HG03060 (cell line): ENCODE results near the gene ADGRF5.

Experiments
- ATAC-seq: cut with Tn5 transposase; IDR thresholded peaks from one replicate; pipeline ENCODE4 v1.9.1; 2021; ENCODE audit warnings: low read depth, moderate number of reproducible peaks; ENCODE audit not compliant: unreplicated experiment

ADGRF5 gene, protein sequence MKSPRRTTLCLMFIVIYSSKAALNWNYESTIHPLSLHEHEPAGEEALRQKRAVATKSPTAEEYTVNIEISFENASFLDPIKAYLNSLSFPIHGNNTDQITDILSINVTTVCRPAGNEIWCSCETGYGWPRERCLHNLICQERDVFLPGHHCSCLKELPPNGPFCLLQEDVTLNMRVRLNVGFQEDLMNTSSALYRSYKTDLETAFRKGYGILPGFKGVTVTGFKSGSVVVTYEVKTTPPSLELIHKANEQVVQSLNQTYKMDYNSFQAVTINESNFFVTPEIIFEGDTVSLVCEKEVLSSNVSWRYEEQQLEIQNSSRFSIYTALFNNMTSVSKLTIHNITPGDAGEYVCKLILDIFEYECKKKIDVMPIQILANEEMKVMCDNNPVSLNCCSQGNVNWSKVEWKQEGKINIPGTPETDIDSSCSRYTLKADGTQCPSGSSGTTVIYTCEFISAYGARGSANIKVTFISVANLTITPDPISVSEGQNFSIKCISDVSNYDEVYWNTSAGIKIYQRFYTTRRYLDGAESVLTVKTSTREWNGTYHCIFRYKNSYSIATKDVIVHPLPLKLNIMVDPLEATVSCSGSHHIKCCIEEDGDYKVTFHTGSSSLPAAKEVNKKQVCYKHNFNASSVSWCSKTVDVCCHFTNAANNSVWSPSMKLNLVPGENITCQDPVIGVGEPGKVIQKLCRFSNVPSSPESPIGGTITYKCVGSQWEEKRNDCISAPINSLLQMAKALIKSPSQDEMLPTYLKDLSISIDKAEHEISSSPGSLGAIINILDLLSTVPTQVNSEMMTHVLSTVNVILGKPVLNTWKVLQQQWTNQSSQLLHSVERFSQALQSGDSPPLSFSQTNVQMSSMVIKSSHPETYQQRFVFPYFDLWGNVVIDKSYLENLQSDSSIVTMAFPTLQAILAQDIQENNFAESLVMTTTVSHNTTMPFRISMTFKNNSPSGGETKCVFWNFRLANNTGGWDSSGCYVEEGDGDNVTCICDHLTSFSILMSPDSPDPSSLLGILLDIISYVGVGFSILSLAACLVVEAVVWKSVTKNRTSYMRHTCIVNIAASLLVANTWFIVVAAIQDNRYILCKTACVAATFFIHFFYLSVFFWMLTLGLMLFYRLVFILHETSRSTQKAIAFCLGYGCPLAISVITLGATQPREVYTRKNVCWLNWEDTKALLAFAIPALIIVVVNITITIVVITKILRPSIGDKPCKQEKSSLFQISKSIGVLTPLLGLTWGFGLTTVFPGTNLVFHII (N-terminal part only)

DNA sequence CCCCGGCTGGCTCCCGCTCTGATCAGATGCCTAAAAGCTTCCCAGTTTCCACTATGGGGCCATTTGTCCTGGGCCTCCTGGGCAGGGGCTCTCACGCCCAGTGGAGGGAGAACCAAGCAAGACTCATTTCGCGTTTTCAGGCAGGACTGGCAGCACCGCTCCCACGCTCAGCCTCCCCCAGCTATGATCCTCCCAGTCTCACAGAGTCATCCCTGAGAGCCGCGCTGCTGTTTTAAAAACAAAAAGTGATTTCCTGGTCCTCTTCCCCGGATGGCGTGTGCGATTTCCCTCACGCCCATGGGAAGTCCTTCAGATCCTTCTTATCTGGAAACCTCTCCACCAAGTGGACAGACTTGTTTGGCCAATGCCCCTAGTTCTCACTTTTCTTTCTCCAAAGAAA, at the start of gene ADGRF5:
Gene ADGRF5, minus strand, starts transcription at position 208 of the 400 bp plus-strand sequence. CDS start 15,176 bp downstream, outside the sequence.
- ATAC-seq: no peak

DNA sequence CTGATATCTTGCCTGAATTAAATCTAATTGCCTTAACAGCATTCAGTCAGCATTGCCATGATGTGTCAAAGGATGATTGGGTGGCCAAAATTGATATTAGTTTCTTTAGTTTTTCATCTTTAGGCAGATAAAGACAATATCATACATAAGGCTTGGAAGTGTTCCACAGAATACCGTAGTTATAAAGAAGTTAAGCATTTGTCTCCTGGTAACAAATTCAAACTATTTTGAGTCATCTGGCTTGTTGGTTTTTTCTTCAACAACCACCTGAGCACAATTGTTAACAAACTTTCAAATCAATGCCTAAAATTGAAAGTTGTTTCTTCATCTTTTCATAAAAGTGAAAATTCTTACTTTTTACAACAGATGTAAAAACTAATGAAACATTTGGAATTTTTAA, 47.5 kb upstream of the ADGRF5 start:
- ATAC-seq: no peak

DNA sequence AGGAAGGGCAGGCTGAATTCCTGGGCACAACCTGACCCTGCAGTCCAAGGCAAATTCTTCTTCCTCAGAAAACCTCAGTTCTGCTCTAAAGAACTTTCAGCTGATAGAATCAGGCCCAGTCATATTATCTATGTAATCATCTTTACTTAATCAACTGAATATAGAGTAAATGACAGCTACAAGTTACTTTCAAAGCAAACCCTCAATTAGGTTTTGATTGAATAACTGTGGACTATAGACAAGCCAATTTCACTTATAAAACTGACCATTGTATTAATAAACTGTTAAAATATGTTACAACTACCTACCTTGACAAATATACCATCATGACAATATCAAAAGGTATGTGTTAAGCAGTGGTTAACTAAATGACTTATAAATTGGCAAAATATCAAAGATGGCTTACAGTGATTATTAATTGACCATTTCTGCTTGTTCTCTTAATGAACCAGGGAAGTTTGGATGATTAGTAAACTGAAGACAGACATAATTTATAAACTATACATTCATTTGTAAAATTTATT, 46.1 kb upstream of the ADGRF5 start:
- no peak for ATAC-seq

DNA sequence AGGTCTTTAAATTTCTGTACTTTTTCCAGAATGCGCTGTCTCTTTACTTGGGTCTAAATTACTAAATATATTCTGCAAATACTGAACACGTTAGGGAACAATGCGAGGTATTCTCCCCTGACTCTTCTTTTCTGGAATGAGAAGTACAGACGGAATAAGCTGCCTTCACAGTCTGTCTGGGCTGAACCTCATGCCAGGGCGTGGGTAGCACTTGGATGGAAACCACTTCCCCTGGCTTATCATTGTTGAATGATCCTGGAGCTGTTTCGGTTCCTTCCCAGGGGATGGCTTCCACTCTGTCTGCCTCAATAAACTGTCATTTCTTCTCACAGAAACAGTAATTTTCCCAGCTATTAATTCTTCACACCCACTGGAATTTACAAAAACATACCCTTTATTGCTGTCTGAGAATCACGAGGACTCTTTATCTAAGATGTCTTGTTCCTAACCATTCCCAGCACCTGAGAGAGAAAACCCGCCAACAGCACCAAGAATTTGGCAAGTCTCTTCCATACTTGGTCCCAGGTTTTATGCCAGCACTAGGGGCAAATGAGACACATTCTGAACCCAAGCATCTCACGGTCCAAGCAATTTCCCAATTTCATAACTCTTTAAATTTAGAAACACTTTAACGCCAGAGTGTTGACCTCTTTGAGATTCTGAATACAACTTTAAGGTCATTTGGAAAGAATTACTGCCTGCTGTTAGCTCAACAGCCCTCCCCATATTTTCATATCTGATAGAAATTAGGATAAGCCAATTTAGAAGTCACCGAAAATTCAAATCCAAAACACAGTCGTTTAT, 43.2 kb upstream of the ADGRF5 start:
- no peak for ATAC-seq

DNA sequence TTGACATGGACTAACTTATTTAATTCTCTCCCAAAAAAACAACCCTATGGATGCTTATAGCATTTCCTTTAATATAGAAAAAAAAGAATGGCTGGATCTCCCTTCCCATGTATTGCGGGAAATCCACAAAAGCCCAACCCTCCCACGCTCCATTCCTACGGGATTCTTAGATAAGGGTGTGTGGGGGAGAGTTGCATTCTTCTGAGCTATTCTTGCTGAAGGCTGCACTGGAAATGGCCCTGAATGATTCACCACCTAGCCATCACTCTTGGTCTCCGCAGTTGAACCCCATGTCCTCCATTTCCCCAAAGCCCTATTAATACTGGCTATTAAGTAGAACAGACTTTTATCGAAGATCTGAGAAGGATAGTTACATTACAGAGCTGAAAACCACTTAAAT, 41.9 kb upstream of the ADGRF5 start:
- ATAC-seq: no peak

DNA sequence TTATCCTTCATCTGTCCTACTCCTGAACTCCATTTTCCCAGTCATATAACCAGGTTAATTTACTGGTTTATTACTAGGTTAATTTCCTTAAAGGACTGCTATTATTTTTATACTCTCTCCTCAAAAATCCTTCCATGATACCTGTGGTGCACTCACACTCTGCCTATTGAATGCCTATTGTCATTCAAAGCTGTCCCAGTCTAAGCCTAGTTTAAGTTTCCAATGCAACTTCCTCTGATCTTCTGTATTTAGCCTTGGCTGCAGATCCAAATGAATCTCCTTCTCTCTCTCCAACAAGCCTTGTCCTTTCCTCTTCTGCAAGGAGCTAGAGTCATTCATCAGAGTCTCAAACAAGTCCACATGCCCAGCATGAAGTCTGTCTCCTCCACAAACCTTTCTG, 41.3 kb upstream of the ADGRF5 start:
- no peak for ATAC-seq

DNA sequence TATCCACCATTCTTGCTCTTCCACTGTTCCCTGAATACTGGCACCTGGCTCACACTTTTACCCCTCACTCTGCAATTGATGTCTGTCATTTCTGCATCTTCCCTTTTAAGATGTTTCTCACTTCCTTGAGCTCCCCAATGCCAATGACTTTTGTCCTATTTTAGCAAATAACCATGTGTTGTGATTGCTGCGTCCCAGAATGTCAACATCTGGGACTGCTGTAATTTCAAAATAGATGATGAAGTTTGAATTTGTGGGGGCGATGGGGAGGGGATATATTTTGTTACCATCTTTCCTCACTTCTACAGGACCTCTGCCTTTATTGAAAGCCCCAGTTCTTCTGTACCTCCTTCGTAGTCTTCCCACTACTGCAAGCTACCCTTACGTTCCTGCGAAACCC, 40.0 kb upstream of the ADGRF5 start:
- ATAC-seq: no peak

DNA sequence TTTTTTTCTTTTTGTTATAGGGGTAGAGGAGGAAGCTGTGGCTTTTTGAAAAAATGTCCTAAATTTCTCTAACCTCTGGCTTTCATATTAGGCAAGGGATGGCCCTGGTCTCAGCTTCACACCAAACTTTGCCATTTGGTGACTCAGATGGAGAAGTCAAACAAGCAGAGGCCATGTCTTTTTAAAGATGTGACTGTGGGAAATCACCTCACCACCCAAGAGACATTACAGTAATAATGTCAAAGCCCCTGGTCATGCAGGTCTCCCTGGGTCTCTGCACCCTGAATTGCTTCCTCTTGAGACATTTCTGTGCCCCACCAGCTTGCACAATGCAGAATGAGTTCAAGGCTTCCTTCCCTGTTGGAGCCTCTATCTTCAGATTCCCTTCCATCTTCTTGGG, 39.5 kb upstream of the ADGRF5 start:
- ATAC-seq: no peak

DNA sequence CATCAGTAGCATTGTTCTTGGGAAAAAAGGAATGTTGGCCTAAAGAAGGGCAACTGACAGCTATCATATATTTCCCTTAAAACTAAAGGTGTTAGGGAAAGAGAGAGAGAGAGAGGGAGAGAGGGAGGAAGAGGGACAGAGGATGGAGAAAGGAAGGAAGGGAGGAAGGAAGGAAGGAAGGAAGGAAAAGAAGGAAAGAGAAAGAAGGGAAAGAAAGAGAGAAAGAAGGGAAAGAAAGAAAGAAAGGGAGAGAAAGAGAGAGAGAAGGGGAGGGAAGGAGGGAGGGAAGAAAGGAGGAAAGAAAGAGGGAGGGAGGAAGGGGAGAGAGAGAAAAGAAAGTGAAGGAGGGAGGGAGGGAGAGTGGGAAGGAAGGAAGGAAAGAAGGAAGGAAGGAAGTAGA, 37.7 kb upstream of the ADGRF5 start:
- no peak for ATAC-seq

DNA sequence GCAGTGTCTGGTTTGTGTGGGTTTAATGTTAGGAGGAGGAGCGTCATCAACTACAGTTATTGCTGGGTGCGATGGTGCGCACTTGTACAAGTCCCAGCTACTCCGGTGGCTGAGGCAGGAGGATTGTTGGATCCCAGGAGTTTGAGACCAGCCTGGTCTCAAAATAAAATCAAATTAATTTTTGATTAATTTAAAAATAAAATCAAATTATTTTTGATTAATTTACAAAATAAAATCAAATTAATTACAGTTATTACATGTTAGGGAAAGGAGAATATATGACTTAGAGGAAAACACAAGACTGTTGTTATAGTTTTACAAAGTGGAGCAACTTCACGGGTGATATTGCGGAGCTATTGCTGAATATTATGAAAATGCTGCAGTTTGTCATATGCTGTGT, 34.7 kb upstream of the ADGRF5 start:
- ATAC-seq: no peak

DNA sequence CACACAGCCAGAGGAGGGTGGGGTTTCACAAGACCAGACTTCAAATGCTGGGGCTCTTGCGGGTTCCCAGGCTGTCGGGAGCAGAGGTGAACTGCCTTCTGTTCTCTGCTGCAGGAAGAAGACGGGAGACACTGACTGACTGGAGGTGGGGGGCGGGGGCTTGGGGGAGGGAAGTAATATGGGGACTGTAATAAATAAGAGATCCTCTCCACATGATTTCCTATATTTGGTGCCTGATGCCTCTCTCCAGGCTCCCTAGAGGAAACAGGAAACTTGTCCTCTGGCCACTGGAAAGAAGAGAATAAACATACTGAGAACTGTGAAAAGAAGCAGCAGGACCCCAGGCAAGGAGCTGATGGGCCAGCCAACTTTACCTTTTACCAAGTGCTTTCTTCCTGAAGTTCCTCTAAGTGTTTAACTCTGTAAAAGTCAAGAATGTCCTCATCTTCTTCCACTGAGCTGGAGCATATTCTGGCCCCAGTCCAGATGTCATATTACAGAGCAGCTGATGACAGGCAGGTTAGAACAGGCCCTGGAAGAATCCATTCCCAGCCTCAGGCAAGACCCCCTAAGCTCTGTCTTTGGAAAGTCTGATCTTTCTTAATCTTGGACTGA, 33.2 kb upstream of the ADGRF5 start:
- no peak for ATAC-seq

DNA sequence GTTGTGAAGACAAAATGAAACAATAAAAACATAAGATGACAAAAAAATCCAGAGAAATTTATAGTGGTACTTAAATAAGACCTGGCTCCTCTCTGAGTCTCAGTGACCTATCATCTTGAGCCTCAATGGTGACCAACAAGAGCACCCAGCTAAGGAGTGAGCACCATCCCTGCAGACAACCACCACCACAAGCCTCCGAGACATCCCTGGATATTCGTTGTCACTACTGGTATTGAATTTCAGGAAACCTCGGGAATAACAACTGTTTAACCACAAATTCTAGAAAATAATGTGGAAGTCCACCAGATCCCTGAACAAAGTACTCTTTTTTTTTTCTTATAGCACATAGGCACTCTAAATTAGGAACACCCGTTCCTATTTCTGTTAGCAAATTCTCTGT, 32.2 kb upstream of the ADGRF5 start:
- no peak for ATAC-seq

DNA sequence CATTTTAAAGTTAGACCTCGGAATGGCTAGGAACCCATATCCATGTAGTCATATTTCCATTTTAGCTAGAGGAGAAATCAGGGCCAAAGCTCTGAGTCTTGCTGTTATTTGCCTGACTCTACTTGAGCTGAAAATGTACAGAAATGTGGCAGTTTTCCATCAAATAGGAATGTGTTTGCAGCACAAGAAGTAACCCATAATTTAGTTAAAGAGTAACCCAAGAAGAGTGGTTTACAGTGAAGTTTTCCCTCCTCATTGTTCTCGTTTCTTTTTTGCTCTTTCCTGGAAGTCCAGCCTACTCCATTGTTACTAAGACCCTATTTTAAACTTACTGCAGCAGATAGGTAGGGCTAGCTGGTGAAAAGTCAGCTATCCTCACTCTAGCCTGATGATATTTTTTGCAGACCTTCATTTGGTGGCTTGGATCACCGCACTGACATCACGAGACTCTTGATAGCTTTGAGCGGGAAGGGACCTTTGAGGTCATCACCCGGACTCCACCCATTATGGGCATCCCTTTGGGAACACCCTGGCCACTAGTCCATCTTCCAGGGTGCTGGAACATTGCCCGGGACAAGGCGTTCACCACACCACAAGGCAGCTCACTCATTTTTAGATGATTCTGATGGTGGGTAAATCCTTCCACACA, 28.0 kb upstream of the ADGRF5 start:
- ATAC-seq: no peak

DNA sequence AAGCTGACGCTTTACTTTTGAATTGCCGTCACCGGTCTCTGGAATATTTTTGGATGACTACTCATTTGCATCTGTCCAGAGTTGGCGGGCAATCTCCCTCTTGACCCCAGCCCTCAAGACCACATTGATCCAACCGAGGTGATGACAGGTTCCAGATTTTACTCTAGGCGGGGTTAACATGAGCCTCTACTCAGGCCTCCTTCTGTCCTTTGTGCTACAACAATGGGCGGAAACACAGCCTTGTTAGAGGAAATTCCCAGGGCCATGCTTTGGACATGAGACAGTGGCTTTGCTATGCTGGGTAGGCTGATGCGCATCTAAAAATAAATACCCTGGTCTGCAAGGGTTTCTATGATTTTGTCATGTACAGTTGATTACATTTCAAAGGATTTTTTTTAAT, 27.0 kb upstream of the ADGRF5 start:
- no peak for ATAC-seq

DNA sequence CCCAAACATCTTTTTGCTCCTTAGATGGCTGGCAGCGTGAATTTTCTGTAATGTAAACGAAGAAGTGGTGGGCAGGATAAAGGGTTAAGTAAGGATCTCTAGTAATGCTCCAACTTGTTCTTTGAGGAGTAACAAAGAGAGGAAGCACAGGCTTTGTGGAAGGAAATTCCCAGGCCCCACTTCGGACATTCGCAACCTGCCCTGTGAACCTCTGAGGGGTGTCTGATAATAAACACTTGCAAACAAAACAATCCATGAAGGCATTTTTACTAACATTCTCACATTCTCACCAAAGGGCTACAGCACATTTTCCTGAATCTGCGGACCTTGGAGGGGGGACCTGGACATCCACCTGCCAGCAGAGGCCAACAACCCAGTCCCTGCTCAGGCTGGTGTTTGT, 25.8 kb upstream of the ADGRF5 start:
- no peak for ATAC-seq

DNA sequence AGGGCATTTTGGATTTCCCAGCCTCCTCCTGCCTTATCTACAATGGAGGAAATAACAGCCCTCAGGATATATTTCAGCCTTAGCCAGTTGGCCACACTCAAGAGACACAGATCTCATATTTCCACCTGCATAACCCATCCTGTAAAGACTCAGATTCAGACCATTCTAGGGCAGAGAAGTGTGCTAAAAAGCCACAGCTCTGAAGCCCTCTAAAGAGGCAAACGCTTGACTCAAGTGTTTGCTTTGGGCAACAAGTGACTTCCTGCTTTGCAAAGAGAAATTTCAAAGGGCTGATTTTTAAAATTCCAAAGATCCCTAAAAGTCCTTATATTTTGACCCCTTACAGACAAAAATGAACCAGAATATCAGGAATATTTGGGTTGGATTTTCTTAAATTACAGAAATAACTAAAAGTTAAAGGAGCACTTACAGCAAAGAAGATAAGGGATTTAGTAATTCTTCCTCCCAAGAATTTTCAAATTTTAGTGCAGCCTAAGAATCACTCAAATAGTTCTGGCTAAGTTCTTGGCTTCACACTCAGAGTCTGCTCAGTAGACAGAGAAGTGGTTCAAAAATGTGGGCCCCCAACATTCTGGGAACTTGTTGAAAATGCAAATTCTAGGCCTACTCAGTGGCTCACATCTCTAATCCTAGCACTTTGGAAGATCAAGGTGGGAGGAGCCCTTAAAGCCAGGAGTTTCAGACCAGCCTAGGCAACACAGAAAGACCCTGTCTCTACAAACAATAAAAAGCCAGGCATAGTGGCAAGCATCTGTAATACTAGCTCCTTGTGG, 18.9 kb upstream of the ADGRF5 start:
- no peak for ATAC-seq

DNA sequence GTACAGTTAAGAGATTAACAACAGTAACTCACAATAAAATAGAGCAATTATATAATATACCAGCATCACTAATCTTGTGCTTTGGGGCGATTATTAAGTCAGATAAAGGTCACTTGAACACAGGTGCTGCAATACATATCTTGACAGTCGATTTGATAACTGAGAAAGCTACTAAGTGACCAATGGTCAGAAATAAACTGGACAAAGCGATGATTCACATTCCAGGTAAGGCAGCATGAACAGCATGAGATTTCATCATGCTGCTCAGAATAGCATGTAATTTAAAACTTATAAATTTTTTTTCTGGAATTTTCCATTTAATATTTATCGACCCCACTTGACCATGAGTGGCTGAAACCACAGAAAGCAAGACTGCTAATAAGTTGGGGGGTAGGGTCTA, 15.9 kb upstream of the ADGRF5 start:
- ATAC-seq: no peak

DNA sequence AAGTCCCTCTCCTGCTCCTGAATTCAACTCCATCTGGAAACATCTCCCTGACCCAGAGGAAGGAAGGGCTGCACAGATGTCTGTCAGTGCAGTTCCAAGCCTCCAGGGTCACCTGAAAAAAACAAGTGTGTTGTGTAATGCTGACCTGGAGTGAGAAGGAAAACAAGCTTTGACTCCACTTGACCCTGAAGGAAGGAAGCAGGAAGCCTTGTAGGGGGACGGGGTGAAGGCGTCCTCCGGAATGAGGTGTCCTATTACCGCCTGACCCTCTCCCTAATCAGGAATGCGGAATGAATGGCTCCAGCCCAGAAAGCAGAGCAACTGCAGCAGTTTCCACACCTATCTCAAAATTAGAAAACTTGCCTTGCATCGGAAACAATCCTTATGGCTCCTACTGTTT, 13.9 kb upstream of the ADGRF5 start:
- no peak for ATAC-seq
